IMR-90 (cell line): ENCODE results near the gene DPEP2NB. TPM values are rescaled to one million over a fixed set of nuclear protein-coding genes. Genes with fewer than 3 reads are reported as not detected.

Experiments
- ATAC-seq: fragments of 200-7000 bp; cut with Tn5 transposase; 2 replicates; pipeline ENCODE4 v1.9.1; 2020; ENCODE audit warnings: low read depth, mild to moderate bottlenecking, moderate library complexity
- BruUV-seq: library from RNA; stranded (reverse); fragments of 400-500 nt; replicated peaks from 2 replicates; lab custom pipeline; 2021; lab: Mats Ljungman, UMichigan
- CTCF ChIA-PET: fragments of 300-600 bp; formaldehyde crosslinking; extraction: SDS; loops from one replicate; lab custom pipeline; 2021; ENCODE audit warnings: antibody characterized with exemption; lab: Yijun Ruan, JAX
- POLR2A ChIA-PET: fragments of 300-600 bp; sonication (Branson Sonifier 250); formaldehyde crosslinking; loops from one replicate; lab custom pipeline; 2022; ENCODE audit warnings: antibody characterized with exemption; ENCODE audit not compliant: unreplicated experiment; lab: Charles Lee
- DNase-seq: peaks from one replicate; pipeline ENCODE4 v3.0.0; 2013
- H2AFZ ChIP-seq: replicated peaks from 2 replicates; pipeline ENCODE3; 2013; ENCODE audit warnings: low read length, mild to moderate bottlenecking; ENCODE audit not compliant: poor library complexity
- H2AK5ac ChIP-seq: 2 replicates; pipeline ENCODE4 v1.6.1; 2013; ENCODE audit warnings: low read depth, low read length, inconsistent platforms
- H2AK9ac ChIP-seq: replicated peaks from 2 replicates; pipeline ENCODE3; 2013; ENCODE audit warnings: mild to moderate bottlenecking, low read depth, low read length, moderate library complexity; ENCODE audit not compliant: poor library complexity
- H2BK120ac ChIP-seq: 2 replicates; pipeline ENCODE4 v1.6.1; 2013; ENCODE audit warnings: low read depth, low read length, inconsistent platforms
- H2BK15ac ChIP-seq: 3 replicates; pipeline ENCODE4 v1.6.1; 2013; ENCODE audit warnings: low read depth, low read length, inconsistent platforms
- H2BK20ac ChIP-seq: 2 replicates; pipeline ENCODE4 v1.6.1; 2013; ENCODE audit warnings: low read depth, mild to moderate bottlenecking, inconsistent platforms, low read length, moderate library complexity
- H2BK5ac ChIP-seq: 2 replicates; pipeline ENCODE4 v1.6.1; 2013; ENCODE audit warnings: mild to moderate bottlenecking, low read depth, low read length, inconsistent platforms; ENCODE audit not compliant: poor library complexity, severe bottlenecking
- H3K14ac ChIP-seq: replicated peaks from 2 replicates; pipeline ENCODE4 v1.6.1; 2013; ENCODE audit warnings: low read depth, low read length, inconsistent platforms
- H3K18ac ChIP-seq: 2 replicates; pipeline ENCODE4 v1.6.1; 2013; ENCODE audit warnings: low read depth, low read length, control low read depth
- H3K23ac ChIP-seq: 2 replicates; pipeline ENCODE4 v1.6.1; 2013; ENCODE audit warnings: low read depth, low read length, inconsistent platforms
- H3K27ac ChIP-seq: 2 replicates; pipeline ENCODE4 v1.5.1; 2013; ENCODE audit warnings: mild to moderate bottlenecking, control low read depth, low read length; ENCODE audit not compliant: insufficient read depth
- H3K27me3 ChIP-seq: 2 replicates; pipeline ENCODE4 v1.6.1; 2013; ENCODE audit warnings: low read length; ENCODE audit not compliant: control insufficient read depth, insufficient read depth
- H3K36me3 ChIP-seq: 2 replicates; pipeline ENCODE4 v1.6.1; 2013; ENCODE audit warnings: low read length, mixed read lengths; ENCODE audit not compliant: control insufficient read depth, insufficient read depth
- H3K4ac ChIP-seq: 2 replicates; pipeline ENCODE4 v1.6.1; 2013; ENCODE audit warnings: low read depth, low read length, inconsistent platforms
- H3K4me1 ChIP-seq: 2 replicates; pipeline ENCODE4 v1.6.1; 2013; ENCODE audit warnings: low read length, mixed read lengths; ENCODE audit not compliant: control insufficient read depth, insufficient read depth
- H3K4me2 ChIP-seq: 2 replicates; pipeline ENCODE4 v1.6.1; 2013; ENCODE audit warnings: low read depth, mild to moderate bottlenecking, control low read depth, low read length, moderate library complexity
- H3K4me3 ChIP-seq: 2 replicates; pipeline ENCODE4 v1.5.1; 2013; ENCODE audit warnings: low read depth, mild to moderate bottlenecking, control low read depth, low read length, moderate library complexity; ENCODE audit not compliant: insufficient read depth
- H3K56ac ChIP-seq: 2 replicates; pipeline ENCODE4 v1.6.1; 2013; ENCODE audit warnings: low read length, inconsistent platforms; ENCODE audit not compliant: insufficient read depth; ENCODE audit errors: extremely low read depth
- H3K79me1 ChIP-seq, 2 experiments: 2 replicates each; pipeline ENCODE4 v1.6.1; 2013; ENCODE audit warnings: low read length in 2 of 2, inconsistent platforms in 1 of 2, low read depth in 1 of 2
- H3K9ac ChIP-seq: 2 replicates; pipeline ENCODE4 v1.6.1; 2013; ENCODE audit warnings: low read depth, low read length, control low read depth
- H3K9me1 ChIP-seq: 2 replicates; pipeline ENCODE4 v1.6.1; 2013; ENCODE audit warnings: low read length, inconsistent platforms; ENCODE audit not compliant: insufficient read depth
- H3K9me3 ChIP-seq: 2 replicates; pipeline ENCODE4 v1.6.1; 2013; ENCODE audit warnings: low read length; ENCODE audit not compliant: control insufficient read depth, insufficient read depth
- H4K20me1 ChIP-seq: 2 replicates; pipeline ENCODE4 v1.6.1; 2013; ENCODE audit warnings: low read length, inconsistent platforms; ENCODE audit not compliant: insufficient read depth
- H4K5ac ChIP-seq: 2 replicates; pipeline ENCODE4 v1.6.1; 2013; ENCODE audit warnings: mild to moderate bottlenecking, low read depth, low read length, control low read depth
- H4K8ac ChIP-seq, 2 experiments: 2 replicates each; pipeline ENCODE4 v1.6.1; 2013; ENCODE audit warnings: low read depth in 2 of 2, low read length in 2 of 2, control low read depth in 1 of 2, inconsistent platforms in 1 of 2
- H4K91ac ChIP-seq: 2 replicates; pipeline ENCODE4 v1.6.1; 2013; ENCODE audit warnings: low read depth, low read length, inconsistent platforms; ENCODE audit not compliant: insufficient read depth
- MAFK ChIP-seq: IDR thresholded peaks from 2 replicates; pipeline ENCODE4 v1.6.1; 2012; ENCODE audit warnings: low read depth, low read length, improper control_type of control experiment
- RCOR1 ChIP-seq: IDR thresholded peaks from 2 replicates; pipeline ENCODE4 v1.6.1; 2012; ENCODE audit warnings: mild to moderate bottlenecking, low read length, improper control_type of control experiment; ENCODE audit not compliant: insufficient replicate concordance
- WGBS, 2 experiments: methylation state at CpG; one replicate each; pipeline versions ENCODE4 v1.1.5 to v1.1.7; 2013; ENCODE audit warnings: missing lambda C conversion rate in 2 of 2; ENCODE audit not compliant: insufficient read length in 1 of 2; ENCODE audit errors: extremely low coverage in 2 of 2; 5-methylcytosine and 5-hydroxymethylcytosine counted together
- dilution Hi-C: fragments of 300-500 bp; cut with HindIII; formaldehyde crosslinking; loops from one replicate; pipeline ENCODE4 v1.14.3; 2018; ENCODE audit warnings: low sequenced_read_pairs; ENCODE audit not compliant: unreplicated experiment
- in situ Hi-C: fragments of 300-500 bp; cut with MboI; formaldehyde crosslinking; loops from 3 replicates; pipeline ENCODE4 v1.14.3; 2019; ENCODE audit warnings: low sequenced_read_pairs, inconsistent platforms, mixed read lengths
- intact Hi-C: fragments of 100-400 bp; cut with micrococcal nuclease; formaldehyde crosslinking; loops from 2 replicates; pipeline ENCODE4 v1.10.0; 2022
- polyA plus RNA-seq, 3 experiments: library from polyadenylated mRNA; depleted of rRNA; stranded (reverse); fragments of >200 nt; gene quantifications; 2 replicates each; pipeline ENCODE4 v1.2.3, GENCODE V29; 2012; ENCODE audit warnings: low replicate concordance in 1 of 3
- total RNA-seq: library from RNA; depleted of rRNA; stranded (reverse); fragments of >200 nt; gene quantifications from 2 replicates; pipeline ENCODE4 v1.2.3, GENCODE V29; 2012
- TF ChIP-seq, protein P1 (sequence below): conservative IDR thresholded peaks from 2 replicates; pipeline ENCODE4 v1.5.1; 2012; ENCODE audit warnings: mild to moderate bottlenecking, low read depth, low read length, improper control_type of control experiment

Gene DPEP2NB
- total and polyA plus RNA-seq, 2 of the 4 experiments (the other 2 are of a cell fraction) = not detected

DNA sequence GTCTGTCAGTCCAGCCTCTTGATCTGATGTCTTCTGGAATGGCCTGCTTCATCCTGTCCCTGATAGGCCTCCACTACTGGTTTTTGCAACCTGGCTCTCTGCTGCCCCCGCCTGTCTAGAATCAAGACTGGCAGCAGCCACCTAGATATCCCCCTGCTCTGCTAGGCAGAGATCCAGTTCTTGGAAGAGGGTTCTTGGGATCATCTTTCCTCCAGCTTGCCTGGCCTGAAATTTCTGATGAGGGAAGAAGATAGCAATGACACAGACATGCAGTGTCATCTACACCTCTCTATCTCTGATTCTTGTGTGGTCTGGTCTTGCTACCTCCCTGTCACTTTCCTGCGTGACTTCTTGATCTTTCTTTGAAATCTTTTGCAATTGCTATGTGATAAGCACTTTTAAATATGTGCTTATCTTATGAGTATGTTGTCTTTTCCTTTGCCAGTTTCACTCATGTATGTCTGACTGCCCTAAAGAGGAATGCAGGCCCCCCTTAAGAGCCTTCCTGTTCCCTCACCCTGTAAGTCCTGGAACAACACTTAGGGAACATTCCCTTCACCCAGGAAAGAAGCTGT is 49.2 kb upstream of the DPEP2NB start (continued):
- TF ChIP-seq, protein P1, sequence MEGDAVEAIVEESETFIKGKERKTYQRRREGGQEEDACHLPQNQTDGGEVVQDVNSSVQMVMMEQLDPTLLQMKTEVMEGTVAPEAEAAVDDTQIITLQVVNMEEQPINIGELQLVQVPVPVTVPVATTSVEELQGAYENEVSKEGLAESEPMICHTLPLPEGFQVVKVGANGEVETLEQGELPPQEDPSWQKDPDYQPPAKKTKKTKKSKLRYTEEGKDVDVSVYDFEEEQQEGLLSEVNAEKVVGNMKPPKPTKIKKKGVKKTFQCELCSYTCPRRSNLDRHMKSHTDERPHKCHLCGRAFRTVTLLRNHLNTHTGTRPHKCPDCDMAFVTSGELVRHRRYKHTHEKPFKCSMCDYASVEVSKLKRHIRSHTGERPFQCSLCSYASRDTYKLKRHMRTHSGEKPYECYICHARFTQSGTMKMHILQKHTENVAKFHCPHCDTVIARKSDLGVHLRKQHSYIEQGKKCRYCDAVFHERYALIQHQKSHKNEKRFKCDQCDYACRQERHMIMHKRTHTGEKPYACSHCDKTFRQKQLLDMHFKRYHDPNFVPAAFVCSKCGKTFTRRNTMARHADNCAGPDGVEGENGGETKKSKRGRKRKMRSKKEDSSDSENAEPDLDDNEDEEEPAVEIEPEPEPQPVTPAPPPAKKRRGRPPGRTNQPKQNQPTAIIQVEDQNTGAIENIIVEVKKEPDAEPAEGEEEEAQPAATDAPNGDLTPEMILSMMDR = peak; percentile 88

DNA sequence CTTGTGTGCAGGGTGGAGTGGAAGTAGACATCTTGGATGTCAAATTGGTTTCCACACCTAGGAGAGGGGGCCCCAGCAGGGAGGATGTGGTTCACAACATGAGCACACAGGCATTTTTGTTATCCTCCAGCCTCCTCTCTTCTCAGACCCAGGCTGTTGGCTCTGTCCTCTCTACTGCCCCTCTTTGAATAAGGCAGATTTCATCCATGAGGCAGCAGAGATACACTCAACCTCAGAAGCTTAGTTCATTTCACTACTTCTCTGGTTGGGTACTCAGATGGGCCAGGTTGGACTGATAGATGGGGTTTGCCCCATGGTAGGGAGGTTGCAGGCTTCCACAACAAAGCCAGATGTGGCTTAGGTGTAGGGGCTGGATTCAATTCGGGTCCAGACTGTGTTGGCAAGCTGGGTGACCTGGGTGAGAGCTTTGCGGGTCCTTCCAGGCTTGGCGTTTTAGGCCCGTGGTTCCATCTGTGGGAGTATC is 47.2 kb upstream of the DPEP2NB start:
- no peak overlapping the region for H3K4me2 ChIP-seq
- H4K8ac ChIP-seq = no peak overlapping the region
- in situ Hi-C loops (no loop called here), dilution Hi-C loops (no loop called here), intact Hi-C loops (no loop called here)
- no peaks in the 10 kb centered on the region for H3K9me3 ChIP-seq
- peaks cover 13% of the 10 kb centered on the region; the same call in 1 of the 2 replicates for H3K36me3 ChIP-seq
- H2BK120ac ChIP-seq = no peak overlapping the region
- H2AFZ ChIP-seq = no peak overlapping the region
- no peak overlapping the region for H3K4ac ChIP-seq
- H3K79me1 ChIP-seq = 0 out of 4 replicates have a peak, but pooled peaks cover 0 to 5% of the 10 kb centered on the region in 2 experiments
- H3K9me1 ChIP-seq = peaks cover 14% of the 10 kb centered on the region
- no peak overlapping the region for H2BK5ac ChIP-seq
- no peak overlapping the region for H4K5ac ChIP-seq
- WGBS, 2 experiments = no CpG with 5 or more reads among the region's 4 CpGs
- H3K27ac ChIP-seq = no peak overlapping the region
- H2BK15ac ChIP-seq = no peak overlapping the region
- H3K9ac ChIP-seq = no peak overlapping the region
- BruUV-seq = no TSS peak
- DNase-seq = no peak
- no peak overlapping the region for H4K91ac ChIP-seq
- ATAC-seq = no peak
- no peak overlapping the region for H3K14ac ChIP-seq
- peak overlapping the region; percentile 50 for H2AK9ac ChIP-seq
- ChIA-PET CTCF (interaction anchor here (0.6 kb wide), 1 partner anchor 28 kb away, joined by 4 read pairs; no protein-coding TSS in a partner anchor), POLR2A (no interaction called here)
- TF ChIP-seq MAFK (no peak), RCOR1 (no peak)
- H4K20me1 ChIP-seq = peaks cover 23% of the 10 kb centered on the region
- peaks cover 16% of the 10 kb centered on the region for H3K4me1 ChIP-seq
- no peak overlapping the region for H3K18ac ChIP-seq
- H2AK5ac ChIP-seq = no peak overlapping the region
- no peaks in the 10 kb centered on the region for H3K27me3 ChIP-seq
- H3K23ac ChIP-seq = no peak overlapping the region
- no peak overlapping the region for H3K56ac ChIP-seq
- H2BK20ac ChIP-seq = no peak overlapping the region
- H3K4me3 ChIP-seq = no peak overlapping the region
